Activated CD4-positive, alpha-beta T cell treated with anti-CD3 and anti-CD28 coated beads, Interleukin-2, Interleukin-4, amounts not matched to agents 100 ng/mL and 50 ng/mL, durations not matched to agents 16 hours and 8 hours (primary cell): Measurements from ENCODE around the gene MICU2.

Experiments
- DNase-seq: peaks from one replicate; pipeline ENCODE4 v3.0.0-alpha.2; 2020; ENCODE audit warnings: low spot score

The MICU2 gene

DNA sequence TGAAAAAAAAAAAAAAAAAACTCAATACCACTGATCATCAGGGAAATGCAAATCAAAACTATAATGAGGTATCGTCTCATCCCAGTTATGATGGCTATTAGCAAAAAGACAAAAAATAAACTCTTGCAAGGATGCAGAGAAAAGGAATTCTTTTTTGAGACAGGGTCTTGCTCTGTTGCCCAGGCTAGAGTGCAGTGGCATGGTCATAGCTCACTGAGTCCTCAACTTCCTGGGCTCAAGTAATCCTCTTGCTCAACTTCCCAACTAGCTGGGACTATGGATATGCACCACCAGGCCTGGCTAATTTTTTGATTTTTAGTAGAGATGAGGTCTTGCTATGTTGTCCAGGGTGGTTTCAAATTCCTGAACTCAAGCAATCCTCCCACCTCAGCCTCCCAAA, 59.5 kb downstream of the MICU2 start:
- no peak for DNase-seq

DNA sequence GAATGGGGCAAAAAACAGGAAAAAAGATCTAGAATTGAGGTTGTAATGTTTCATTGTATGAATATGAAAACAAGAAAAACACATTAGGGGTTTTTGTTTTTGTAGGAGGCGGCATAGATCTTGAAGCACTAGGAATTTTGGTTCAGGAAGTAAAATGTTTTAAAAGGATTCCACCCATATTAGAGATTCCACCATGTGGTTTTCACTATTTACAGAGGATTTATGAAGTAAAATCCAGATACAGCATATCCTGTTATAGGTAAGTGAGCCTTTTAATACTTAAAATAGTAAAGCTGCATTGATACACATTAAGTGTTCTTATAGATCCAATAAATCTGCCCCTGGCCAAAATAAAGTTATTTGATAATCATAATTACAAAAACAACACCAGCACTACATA, 61.4 kb downstream of the MICU2 start:
- DNase-seq = no peak

DNA sequence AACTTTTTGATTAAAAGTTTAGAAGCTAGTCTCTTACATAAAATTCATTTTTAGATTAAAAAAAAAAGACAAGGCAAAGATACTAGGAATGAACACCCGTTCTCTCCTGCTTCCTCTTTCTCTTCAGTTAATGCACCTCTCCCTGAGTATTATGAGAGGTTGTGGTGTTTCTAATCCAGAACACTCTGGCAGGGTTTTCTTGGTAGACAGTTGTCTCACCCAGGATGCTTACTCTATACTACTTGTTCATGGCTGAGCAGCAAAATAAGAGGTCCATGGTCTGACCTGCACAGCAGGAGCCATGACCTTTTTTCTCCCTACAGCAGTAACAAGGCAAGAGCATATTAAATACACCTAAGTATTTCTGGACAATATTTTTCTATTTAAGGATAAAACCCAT, 62.0 kb downstream of the MICU2 start:
- no peak for DNase-seq

DNA sequence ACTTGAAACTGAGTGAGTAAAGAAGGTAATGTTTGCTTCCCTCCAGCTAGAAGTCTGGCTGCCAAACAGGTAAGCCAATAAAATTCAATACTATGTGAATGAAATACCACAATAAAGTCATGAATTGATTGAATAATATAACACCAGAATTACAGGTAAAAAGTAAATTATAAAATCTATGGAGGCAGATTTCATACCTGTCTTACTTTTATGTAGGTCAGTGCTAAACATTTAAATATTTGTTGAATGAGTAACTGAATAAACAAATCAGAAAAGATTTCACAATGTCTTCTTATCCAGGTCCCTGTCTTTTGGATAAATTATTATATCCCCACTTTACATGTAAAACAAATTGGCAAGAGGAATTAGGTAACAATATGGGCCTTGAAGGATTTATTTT, 62.7 kb downstream of the MICU2 start:
- no peak for DNase-seq

DNA sequence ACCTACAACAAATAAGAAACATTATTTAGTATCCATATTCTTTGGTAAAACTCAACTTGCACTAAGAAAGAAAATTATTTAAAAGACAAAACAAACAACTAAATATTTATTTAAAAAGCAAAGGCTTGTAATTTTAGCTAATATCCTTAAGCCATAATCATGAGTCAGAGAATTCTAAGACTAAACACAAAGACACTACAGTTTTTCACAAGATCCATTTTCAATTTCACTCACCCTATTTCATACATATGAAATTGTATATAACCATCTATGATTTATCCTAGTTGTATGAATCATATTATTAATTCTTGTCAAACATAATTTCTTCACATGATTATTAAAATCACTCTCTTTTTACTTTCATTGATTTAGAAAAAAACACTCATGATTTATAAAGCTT, 64.3 kb downstream of the MICU2 start:
- DNase-seq = no peak

DNA sequence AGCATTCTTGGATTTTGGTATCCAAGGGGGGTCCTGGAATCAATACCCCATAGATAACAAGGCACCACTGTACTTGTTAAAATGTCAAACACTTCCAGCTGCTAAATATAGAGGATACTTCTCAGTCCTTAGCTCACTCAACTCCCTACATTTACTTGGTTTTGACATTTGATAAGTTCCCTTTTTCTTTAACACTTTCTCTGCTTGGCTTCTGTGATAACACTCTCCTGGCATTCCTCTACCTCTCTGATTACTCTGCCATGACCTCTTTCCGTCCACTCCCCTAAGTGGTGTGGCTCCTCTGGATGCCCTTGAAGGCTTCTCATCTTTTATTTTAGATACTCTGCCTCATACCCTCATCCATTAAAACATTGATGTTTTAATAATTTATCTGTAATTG, 65.2 kb downstream of the MICU2 start:
- no peak for DNase-seq

DNA sequence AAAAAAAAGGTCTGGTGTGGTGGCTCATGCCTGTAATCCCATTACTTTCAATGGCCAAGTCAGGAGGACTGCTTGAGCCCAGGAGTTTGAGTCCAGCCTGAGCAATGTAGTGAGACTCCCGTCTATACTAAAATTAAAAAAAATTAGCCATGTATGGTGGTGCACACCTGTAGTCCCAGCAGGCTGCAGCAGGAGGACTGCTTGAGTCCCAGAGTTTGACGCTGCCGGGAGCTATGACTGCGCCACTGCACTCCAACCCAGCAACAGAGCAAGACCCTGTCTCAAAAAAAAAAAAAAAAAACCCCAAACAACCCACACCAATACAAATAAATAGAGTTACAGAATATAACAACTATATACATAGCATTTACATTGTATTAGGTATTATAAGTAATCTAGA, 65.7 kb downstream of the MICU2 start:
- DNase-seq = no peak

DNA sequence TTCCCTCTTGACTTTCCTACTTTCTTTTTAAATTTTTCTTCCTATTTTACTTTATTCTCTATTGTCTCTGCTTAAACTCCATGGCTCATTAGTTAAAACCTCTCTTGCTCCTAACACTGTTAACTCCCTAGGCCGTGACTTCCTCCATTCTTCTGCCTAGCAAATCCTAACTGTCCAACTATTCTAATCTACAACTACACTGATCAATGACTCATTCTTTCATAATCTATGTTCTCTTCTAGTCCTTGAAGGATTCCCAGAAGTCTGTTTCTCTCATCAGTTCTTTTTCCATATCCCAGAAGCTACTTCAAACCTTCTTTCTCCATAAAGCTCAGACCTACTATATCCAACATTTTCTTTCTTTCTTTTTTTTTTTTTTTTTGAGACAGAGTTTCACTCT, 66.9 kb downstream of the MICU2 start:
- DNase-seq = no peak

DNA sequence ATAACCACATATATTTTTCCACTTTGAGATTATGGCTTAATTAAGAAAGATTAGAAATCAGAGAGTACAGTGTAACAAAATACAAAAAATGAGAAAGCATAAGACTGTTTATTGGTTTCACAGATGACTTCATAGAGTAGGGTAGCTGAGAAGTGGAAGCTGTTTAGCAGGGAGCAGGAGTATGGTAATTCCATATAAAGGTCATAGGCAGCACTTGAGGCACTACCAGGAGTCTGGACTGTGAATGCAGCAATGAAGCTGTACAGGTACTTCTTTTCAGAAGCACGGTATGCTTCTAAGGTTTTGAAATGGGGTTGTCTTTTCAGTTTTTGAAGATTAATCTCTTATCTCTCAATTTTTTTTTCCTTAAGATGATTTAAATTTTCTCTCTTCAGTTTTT, 69.2 kb downstream of the MICU2 start:
- no peak for DNase-seq

DNA sequence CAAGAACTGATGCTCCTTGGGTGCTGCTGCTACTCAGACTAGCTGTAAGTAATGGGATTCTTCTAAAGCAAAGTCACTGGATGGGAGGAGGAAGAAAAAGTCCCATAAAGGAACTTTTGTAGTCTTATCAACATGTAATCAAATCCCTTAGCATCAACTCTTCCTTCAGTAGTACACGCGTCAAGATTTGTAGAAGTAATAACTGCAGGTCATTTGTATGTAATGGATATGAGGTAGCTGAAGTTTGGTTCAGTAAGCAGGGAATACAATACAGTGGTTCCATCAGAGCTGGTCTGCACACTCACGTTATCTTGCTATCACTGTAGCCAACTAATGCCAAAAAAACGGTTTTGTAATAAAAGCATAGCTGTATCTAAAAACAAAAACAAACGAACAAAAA, 72.5 kb downstream of the MICU2 start:
- no peak for DNase-seq

DNA sequence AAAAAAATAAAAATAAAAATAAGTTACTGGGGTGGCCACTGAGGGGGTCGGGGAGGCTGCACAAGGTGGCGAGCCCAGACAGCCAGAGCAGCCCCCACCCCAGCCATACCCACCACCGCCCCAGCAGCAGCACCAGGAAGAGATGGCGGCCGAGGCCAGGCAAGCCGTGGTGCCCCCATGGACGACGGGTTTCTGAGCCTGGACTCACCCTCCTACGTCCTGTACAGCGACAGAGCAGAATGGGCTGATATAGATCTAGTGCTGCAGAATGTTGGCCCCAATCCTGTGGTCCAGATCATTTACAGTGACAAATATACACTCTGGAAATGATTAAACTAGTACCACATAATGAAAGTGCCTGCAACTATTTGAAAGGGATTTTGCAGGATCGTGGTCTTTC, 73.3 kb downstream of the MICU2 start:
- no peak for DNase-seq

DNA sequence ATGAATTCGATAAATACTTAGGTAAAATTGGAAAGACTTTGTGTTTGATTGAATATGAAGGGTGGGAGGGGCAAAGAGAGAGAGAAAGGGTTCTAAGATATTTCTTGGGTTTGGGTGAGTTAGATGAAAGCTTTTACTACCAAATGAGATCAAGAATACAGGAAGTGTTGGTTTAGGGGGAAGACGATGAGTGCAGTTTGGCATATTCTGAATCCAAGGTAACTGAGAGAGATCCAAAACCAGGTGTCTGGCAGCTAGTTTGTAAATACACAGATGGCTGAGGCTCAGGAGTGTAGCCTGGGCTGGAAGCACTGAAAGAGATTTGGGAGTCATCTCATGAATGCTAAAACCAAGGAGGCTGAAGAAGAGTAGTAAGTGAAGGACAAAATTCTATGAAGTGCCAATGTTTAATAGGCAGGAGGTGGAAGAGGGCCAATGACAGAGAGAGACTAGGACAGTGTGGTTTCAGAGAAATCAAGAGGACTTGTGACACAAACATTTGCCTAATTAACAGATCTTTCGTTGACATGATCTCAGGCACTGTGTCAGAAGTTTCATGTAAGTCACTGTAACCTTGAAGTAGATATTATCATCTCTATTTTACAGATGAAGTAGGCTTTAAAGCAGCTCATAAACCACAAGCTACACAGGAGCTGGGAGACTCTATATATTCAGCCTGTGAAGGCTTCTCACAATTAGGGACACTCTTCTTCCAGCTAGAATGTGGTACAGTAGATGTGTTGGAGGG, 74.7 kb downstream of the MICU2 start:
- DNase-seq = peak; percentile 5

DNA sequence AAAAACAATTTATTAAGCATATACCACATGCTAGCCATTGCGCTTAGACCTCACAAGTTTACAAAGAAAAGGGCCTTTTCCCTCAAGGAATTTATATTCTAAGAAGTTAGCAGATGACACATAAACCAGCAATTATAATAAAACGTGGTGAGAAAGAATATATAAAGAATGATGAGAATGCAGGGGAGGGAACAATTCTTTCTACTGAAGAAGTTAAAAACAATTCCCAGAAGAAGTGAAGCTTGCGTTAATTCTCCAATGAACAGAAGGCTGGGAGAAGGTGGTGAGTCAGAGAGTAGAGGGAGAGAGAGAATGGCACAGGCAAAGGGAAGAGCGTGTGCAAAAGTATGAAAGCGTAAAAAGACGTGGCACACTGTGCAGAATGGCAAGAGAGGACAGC, 75.4 kb downstream of the MICU2 start:
- no peak for DNase-seq

DNA sequence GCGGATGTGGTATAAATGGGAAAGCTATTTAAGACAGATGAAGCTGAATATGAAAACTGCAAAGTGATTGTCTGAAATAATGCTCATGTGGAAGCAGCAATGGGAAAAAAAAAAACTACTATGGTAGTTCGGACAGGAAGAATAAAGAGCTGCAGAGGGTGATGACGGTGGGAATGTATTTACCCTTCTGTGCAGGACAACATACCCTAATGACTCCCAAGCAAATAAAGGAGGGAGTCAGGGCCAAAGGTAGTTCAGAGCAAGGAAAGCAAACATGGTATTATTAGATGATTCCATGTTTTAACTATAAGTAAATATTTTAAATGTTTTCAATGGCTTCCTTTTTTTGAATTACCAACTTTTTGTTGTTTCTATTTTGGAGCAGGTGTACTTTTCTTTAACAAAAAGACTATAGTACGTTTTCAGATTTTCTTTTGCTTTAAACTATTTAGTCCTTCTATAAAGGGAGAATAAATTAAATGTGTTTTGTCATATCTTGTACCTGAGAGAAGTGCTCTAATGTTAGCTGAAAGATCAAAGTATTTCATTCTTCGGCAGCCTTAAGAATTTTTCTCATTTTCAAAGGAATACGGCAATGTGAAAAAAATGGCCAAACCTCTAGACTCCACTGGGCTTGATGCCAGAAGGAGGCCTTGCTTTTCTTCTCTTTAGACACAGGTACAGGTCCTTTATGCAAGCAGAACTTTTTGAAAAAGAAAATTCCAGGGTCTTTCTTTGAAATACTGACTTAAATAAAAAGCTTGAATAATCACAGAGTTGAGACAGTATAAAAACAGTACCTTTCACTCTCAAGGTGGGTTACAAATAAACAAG, 77.0 kb downstream of the MICU2 start:
- DNase-seq = no peak

DNA sequence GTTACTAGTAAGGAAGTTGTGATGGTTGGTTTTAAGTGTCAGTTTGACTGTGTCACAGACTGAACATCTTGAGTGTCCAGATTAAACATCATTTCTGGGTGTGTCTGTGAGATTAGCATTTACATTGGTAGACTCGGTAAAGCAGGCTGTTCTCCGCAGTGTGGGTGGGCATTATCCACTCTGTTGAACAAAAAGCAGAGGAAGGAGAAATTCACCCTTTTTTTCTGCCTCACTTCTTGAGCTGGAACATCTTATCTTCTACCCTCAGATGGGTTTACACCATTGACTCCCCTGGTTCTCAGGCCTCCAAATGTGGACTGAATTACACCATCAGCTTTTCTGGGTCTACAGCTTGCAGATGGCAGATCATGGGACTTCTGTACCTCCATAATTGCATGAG, 81.1 kb downstream of the MICU2 start:
- DNase-seq = no peak

DNA sequence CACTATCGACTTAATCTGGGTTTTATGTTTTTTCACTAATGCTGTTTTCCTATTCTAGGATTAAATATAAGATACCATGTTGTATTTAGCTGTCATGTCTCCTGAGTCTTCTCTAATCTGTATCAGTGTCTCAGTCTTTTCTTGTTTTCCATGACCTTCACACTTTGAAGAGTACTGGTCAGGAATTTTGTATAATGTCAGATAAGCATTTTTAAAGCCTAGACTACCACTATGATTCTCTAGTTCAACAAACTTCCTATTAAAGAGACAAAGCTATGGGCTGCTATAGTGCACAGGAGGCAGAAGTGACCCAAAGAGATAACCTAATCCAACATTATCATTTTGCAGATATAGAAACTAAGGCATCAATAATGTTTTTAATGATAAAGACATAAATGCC, 81.8 kb downstream of the MICU2 start:
- no peak for DNase-seq

DNA sequence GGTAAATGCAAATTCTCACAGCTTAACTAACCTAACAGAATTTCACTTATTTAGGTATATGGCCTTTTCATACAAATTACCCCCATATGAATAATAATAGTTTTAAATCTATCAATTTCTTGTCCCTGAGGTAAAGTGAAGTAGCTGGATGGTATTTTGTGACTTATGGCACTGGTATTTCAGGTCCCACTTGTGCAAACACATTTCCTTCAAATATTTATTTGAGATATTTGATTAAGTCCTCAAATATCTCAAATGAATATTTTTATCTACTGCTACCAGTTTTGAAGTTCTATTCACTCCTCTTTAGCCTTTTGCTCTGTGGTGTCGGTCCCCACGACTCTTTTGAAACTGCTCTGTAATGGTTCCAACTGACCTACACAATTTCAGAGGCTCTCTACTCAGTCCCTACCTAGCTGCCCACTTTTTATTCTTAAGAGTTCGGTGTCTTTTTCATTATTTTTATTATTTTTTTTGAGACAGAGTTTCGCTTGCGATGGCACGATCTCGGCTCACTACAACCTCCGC, 85.3 kb downstream of the MICU2 start:
- DNase-seq = no peak

DNA sequence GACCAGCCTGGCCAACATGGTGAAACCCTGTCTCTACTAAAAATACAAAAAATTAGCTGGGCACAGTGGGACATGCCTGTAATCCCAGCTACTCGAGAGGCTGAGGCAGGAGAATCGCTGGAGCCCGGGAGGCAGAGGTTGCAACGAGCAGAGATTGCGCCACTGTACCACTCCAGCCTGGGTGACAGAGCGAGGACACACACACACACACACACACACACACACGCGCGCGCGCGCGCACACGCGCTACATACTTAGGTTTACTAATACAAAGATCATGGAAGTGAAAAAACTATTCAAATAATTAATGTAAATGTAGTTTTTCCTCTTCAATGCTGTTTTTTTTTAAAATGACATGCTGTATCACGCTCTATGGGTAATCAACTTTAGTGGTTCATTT, 86.4 kb downstream of the MICU2 start:
- no peak for DNase-seq

DNA sequence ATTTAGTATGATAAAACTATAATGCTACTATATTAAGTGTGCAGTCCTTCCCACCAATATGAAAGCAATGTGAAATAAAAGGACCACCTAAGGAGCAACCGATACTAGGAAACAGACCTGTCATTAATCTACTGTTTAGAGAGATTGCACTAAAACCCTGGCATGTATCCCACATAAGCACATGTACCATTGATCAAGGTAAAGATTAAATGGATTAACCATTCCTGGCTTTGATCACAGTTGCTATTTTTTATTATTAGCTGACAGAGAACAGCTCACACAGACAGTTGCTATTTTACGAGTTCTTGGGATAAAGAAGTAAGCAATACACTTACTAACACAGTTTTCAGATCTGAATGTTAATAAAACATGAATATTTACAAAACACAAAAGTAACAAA, 87.2 kb downstream of the MICU2 start:
- DNase-seq = no peak

DNA sequence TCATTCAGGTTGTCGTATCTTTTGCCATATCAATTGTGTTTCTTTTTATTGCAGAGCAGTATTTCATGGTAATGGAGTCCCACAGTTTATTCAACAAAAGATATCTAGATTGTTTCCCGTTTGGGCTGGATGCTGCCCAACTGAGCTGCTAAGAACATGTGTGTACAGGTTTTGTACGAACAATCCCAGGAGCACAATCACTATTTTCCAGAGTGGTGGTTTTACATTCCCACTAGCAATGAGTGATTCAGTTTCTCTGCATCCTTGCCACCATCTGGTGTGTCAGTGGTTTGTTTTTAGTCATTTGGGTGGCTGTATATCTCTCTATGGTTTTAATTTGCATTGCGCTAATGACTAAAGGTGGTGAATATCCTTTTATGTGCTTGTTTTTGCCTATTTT, 92.1 kb downstream of the MICU2 start:
- DNase-seq = no peak

DNA sequence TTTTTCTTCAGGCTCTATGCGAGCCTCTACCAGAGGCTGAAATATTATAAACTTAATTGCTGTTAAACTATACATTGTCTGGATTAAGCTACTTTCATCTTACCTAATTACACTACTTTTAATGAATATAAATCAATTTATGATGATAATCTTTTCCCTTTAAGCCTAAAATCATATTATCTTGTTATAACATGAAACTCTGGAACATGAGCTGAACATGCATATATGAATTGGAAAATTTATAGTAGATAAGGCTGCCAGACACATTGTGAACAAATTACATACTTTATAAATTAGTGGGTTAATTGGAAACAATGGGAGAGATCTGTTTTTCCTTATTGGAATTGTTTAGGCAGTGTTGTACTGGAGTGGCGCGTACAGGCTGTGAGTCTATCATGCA, 99.6 kb downstream of the MICU2 start:
- no peak for DNase-seq

DNA sequence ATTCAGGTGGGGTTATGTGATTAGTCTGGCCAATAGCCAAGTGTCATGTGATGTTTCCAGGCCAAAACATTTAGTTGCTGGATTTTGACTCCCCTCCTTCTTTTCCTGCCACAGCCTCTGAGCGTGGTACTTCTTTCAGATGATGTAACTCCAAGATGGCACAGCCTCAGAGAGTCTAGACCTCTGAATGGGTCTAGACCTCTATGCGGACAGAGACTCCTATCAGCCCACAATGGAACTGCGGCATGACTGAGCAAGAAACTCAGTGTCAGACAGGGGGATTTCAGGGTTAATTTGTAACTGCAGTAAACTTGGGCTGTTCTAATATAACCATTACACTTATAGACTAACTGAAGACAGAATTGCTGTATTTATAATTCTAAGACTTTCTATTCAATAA, 102.3 kb downstream of the MICU2 start:
- no peak for DNase-seq

DNA sequence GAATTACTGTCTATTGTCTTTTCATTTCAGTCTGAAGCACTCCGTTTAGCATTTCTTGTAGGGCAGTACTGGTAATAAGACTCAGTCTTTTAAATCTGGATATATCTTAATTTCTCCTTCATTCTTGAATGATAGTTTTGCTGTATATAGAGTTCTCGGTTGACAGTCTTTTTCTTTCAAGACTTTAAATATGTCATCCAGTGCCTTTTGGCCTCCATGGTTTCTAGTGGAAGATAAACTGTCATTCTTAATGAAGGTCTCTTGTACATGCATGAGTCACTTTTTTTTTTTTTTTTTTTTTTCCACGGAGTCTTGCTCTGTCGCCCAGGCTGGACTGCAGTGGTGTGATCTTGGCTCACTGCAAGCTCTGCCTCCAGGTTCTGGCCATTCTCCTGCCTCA, 117.6 kb downstream of the MICU2 start:
- DNase-seq = no peak

DNA sequence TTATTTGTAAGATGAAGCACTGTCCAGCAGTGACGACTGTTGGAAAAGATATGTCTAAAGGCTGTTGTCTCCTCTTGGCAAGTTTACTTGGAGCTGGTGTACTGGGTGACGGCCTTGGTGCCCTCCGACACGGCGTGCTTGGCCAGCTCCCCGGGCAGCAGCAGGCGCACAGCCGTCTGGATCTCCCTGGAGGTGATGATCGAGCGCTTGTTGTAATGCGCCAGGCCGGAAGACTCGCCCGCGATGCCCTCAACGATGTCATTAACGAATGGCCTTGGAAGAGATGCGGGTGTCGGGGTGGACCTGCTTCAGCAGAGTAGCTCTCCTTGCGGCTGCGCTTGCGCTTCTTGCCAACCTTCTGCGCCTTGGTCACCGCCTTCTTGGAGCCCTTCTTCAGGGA, 120.2 kb downstream of the MICU2 start:
- DNase-seq = no peak
